Measurements from ENCODE around the gene PTPRF. TPM values are rescaled to one million over a fixed set of nuclear protein-coding genes. Genes with fewer than 3 reads are reported as not detected.
A peak's percentile ranks its signal among the peaks of the same experiment; 100 is the strongest.

The PTPRF gene
- total RNA-seq: 100 to 1,000 TPM; 204 to 236 (median 231) TPM

DNA sequence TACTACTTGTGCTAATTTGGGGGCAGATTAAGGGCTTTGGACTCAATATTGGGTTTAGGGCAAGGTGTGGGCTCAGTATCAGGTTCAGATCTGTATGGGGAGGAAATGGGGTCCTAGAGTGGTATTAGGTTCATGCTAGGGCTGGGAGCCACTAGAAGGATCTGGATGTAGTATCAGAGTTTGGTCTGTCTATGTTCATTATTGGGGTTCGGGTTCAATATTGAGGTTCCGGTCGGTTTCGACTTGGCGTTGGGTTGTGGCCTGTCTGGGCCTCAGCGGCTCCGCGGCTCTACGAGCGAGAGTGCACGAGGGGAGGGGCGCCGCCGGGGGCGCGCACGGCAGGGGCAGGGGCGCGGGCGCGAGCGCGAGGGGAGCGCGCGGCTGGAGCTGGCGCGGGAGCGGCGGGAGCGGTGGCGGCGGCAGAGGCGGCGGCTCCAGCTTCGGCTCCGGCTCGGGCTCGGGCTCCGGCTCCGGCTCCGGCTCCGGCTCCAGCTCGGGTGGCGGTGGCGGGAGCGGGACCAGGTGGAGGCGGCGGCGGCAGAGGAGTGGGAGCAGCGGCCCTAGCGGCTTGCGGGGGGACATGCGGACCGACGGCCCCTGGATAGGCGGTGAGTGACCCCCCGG is at the start of gene PTPRF:
Gene PTPRF (plus strand): TSS at position 401 of the 624 bp plus-strand sequence. CDS start 14,193 bp downstream, outside the sequence.
- TF ChIP-seq, protein P1, sequence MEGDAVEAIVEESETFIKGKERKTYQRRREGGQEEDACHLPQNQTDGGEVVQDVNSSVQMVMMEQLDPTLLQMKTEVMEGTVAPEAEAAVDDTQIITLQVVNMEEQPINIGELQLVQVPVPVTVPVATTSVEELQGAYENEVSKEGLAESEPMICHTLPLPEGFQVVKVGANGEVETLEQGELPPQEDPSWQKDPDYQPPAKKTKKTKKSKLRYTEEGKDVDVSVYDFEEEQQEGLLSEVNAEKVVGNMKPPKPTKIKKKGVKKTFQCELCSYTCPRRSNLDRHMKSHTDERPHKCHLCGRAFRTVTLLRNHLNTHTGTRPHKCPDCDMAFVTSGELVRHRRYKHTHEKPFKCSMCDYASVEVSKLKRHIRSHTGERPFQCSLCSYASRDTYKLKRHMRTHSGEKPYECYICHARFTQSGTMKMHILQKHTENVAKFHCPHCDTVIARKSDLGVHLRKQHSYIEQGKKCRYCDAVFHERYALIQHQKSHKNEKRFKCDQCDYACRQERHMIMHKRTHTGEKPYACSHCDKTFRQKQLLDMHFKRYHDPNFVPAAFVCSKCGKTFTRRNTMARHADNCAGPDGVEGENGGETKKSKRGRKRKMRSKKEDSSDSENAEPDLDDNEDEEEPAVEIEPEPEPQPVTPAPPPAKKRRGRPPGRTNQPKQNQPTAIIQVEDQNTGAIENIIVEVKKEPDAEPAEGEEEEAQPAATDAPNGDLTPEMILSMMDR (IDR thresholded peaks at IDR 0.05): no peak
- TF ChIP-seq POLR2A (IDR thresholded peaks at IDR 0.05): no peak
- WGBS, 2 donors: 0% methylated on average over 5 to 53 of the region's 58 CpGs
- H3K4me3 ChIP-seq (ENCODE audit: low read depth, poor library complexity, severe bottlenecking): peak within 1 kb of the TSS; percentile 38
- intact Hi-C loops (cut with DNase I; ENCODE audit: low total_unique reads): no loop called here
- DNase-seq (ENCODE audit: low spot score in 2 of 2): peak in 1 of 2 donors; percentile 93

DNA sequence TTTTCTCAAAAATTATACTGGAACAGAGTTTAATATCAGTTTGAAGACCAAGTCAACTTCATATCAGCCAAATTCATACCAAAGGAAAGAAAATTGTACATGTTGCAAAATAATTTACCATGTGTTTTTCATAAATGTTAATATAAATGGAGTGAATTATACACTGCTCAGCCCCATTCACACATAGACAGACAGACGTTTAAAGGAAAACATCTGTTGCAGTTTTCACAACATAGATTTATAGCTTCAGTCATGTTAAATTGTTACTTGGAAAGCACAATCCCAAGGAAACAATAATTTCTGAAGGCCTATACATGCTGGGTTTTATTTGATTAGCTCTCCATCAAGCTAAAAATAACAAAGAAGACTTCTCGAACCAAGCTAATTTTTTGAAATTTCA is 49.2 kb upstream of the PTPRF start:
- H3K4me3 ChIP-seq (ENCODE audit: low read depth, poor library complexity, severe bottlenecking): no peak overlapping the region
- DNase-seq (ENCODE audit: low spot score in 2 of 2): no peak
- 61 to 70% methylated on average over 2 of the region's 2 CpGs for WGBS, 2 donors
- intact Hi-C loops (cut with DNase I; ENCODE audit: low total_unique reads): no loop called here
- TF ChIP-seq POLR2A (IDR thresholded peaks at IDR 0.05): no peak
- TF ChIP-seq, protein P1 (IDR thresholded peaks at IDR 0.05): no peak

DNA sequence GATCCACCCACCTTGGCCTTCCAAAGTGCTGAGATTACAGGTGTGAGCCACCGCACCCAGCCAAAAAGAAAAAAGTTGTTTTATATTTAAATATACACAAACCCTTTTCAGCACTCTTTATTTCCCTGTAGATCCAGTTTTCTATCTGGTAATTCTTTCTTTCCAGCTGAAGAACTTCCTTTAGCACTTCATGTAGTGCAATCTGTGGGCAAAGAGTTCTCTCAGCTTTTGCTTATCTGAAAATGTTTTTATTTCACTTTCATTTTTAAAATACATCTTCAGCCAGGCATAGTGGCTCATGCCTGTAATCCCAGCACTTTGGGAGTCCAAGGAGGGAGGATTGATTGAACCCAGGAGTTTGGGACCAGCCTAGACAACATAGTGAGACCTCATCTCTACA is 48.5 kb upstream of the PTPRF start:
- WGBS, 2 donors: 89 to 93% methylated on average over 1 of the region's 1 CpG
- TF ChIP-seq POLR2A (IDR thresholded peaks at IDR 0.05): no peak
- TF ChIP-seq, protein P1 (IDR thresholded peaks at IDR 0.05): no peak
- H3K4me3 ChIP-seq (ENCODE audit: low read depth, poor library complexity, severe bottlenecking): no peak overlapping the region
- intact Hi-C loops (cut with DNase I; ENCODE audit: low total_unique reads): no loop called here
- DNase-seq (ENCODE audit: low spot score in 2 of 2): no peak

DNA sequence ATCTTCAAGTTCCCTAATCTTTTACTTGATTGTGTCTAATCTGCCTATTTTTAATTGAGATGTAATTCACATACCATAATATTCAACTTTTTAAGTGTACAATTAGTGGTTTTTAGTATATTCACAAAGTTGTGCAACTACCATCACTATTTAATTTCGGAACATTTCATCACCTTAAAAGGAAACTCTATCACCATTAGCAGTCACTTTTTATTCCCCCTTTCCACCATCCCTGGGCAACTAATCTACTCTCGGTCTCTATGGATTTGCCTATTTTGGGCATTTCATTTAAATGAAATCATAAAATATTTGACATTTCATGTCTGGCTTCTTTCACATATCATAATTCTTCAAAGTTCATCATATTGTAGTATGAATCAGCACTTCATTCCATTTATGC is 46.3 kb upstream of the PTPRF start:
- 91 to 92% methylated on average over 2 of the region's 2 CpGs for WGBS, 2 donors
- intact Hi-C loops (cut with DNase I; ENCODE audit: low total_unique reads): no loop called here
- H3K4me3 ChIP-seq (ENCODE audit: low read depth, poor library complexity, severe bottlenecking): no peak overlapping the region
- TF ChIP-seq, protein P1 (IDR thresholded peaks at IDR 0.05): no peak
- no peak for TF ChIP-seq POLR2A (IDR thresholded peaks at IDR 0.05)
- no peak for DNase-seq (ENCODE audit: low spot score in 2 of 2)

DNA sequence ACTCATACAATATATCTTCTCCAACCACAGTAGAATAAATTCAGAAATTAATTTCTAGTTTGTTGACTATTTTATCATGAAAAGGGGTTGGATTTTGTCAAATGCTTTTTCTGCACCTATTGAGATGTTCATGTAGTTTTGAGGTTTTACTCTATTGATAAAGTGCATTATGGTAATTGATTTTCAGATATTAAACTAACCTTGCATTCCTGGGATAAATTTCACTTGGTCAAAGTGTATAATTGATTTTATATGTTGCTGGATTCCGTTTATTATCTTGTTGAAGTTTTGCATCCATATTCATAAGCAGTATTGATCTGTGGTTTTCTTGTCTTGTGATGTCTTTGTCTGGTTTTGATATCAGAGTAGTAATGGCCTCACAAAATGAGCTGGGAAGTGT is 42.5 kb upstream of the PTPRF start:
- intact Hi-C loops (cut with DNase I; ENCODE audit: low total_unique reads): no loop called here
- no peak for DNase-seq (ENCODE audit: low spot score in 2 of 2)
- TF ChIP-seq, protein P1 (IDR thresholded peaks at IDR 0.05): no peak
- no peak for TF ChIP-seq POLR2A (IDR thresholded peaks at IDR 0.05)
- H3K4me3 ChIP-seq (ENCODE audit: low read depth, poor library complexity, severe bottlenecking): no peak overlapping the region
- 70 to 92% methylated on average over 1 of the region's 1 CpG for WGBS, 2 donors

DNA sequence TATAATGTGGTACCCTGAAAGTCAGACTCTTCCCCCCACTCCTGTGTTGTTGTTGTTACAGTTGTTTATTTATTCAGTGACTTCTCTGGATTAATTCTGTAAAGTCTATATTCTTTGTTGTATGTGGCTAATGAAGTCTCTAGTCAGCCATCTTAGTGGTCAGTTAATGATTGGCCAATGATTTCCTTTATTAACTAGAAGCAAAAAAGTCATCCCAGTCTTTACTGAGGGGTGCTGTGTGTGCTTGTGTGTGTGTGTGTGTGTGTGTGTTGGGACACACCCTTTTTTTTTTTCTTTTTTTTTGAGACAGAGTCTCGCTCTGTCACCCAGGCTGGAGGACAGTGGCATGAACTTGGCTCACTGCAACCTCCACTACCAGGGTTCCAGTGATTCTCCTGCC is 39.6 kb upstream of the PTPRF start:
- intact Hi-C loops (cut with DNase I; ENCODE audit: low total_unique reads): no loop called here
- WGBS, 2 donors: 94 to 96% methylated on average over 1 of the region's 1 CpG
- TF ChIP-seq, protein P1 (IDR thresholded peaks at IDR 0.05): no peak
- TF ChIP-seq POLR2A (IDR thresholded peaks at IDR 0.05): no peak

More for the DNA sequence above, 39.6 kb upstream of the PTPRF start:
- no peak for DNase-seq (ENCODE audit: low spot score in 2 of 2)
- no peak overlapping the region for H3K4me3 ChIP-seq (ENCODE audit: low read depth, poor library complexity, severe bottlenecking)

Measured in lower leg skin (tissue), 4 donors.